Pancreas (tissue), 10 donors: ENCODE data around the gene EFCAB13. TPM values are rescaled to one million over a fixed set of nuclear protein-coding genes. Genes with fewer than 3 reads are reported as not detected.
A peak's percentile ranks its signal among the peaks of the same experiment; 100 is the strongest.

Experiments used
- ATAC-seq, 4 donors: fragments of 200-7000 bp; cut with Tn5 transposase; one replicate each; pipeline versions ENCODE4 v1.8.0 to v1.9.1; 2020; ENCODE audit warnings: mild to moderate bottlenecking in 4 of 4, moderate library complexity in 4 of 4
- DNase-seq, 6 donors: peaks; one replicate each; pipeline ENCODE4 v3.0.0-alpha.2; 2020
- FAIRE-seq: peaks from 2 replicates; lab custom pipeline; 2012; peaks lifted over from hg19 to GRCh38; lab: Jason Lieb, UNC
- H3K27ac ChIP-seq, 4 donors: fragments of 200-600 bp; sonication (generic); 1 replicate in 3 of 4; 2 replicates in 1 of 4; pipeline versions ENCODE4 v1.5.0 to v1.8.0; 2020
- H3K27me3 ChIP-seq, 4 donors: fragments of 200-600 bp; one replicate each; pipeline ENCODE4 v1.8.0; 2021
- H3K36me3 ChIP-seq, 3 donors: fragments of 200-600 bp; sonication (generic) in 1 of 3; one replicate each; pipeline versions ENCODE4 v1.5.0 to v1.8.0; 2020 to 2021
- H3K4me1 ChIP-seq, 3 donors: fragments of 200-600 bp; one replicate each; pipeline ENCODE4 v1.8.0; 2021
- H3K4me3 ChIP-seq, 4 donors: fragments of 200-600 bp; sonication (generic) in 2 of 4; one replicate each; pipeline versions ENCODE4 v1.5.0 to v1.8.0; 2020 to 2021
- H3K9me3 ChIP-seq, 4 donors: fragments of 200-600 bp; one replicate each; pipeline ENCODE4 v1.8.0; 2021
- WGBS, 2 donors: extraction: QIAGEN DNeasy Blood & Tissue Kit; methylation state at CpG; one replicate each; pipeline ENCODE4 v1.1.7; 2013; 5-methylcytosine and 5-hydroxymethylcytosine counted together
- intact Hi-C, 3 donors: fragments of 100-400 bp; cut with DNase I; formaldehyde crosslinking; loops; one replicate each; pipeline versions ENCODE4 v1.11.1 to v1.14.2; 2022
- polyA plus RNA-seq, 2 donors: library from polyadenylated mRNA; stranded (reverse); fragments of 200-250 nt; gene quantifications; one replicate each; pipeline ENCODE4 v1.2.3, GENCODE V29; 2013
- total RNA-seq, 6 donors: library from RNA; stranded (reverse); fragmentation: NEBNext Ultra II Directional in 4 of 6; extraction: Animal tissue kit (Norgen Biotek cat#: 25700) in 4 of 6; gene quantifications; one replicate each; pipeline versions ENCODE4 v1.2.1 to v1.2.4, GENCODE V29; 2021 to 2023
- TF ChIP-seq, protein P1 (sequence below), 4 donors: fragments of 200-600 bp; sonication (generic) in 3 of 4; IDR thresholded peaks; one replicate each; pipeline versions ENCODE4 v1.5.0 to v1.8.0; 2021; ENCODE audit warnings: antibody characterized with exemption in 4 of 4
- donor health status: healthy with polysubstance abuse.
- donor health status: DM: no; HTN: no; CAD: no; lungs with moderate emphysema.
- donor health status: DM: no; HTN: no; CAD: no.
- donor health status: control.
- donor health status: control.
- donor health status: Bipolar disorder and iron deficiency.
- donor health status: DM: yes; HTN: yes; CAD: no.
- donor health status: DM: no; HTN: no; CAD: no.
- donor health status: DM: no; HTN: no; CAD: no.
- donor health status: DM: yes; HTN: yes; CAD: no.

Gene EFCAB13
- total and polyA plus RNA-seq, 8 donors: 0.46 to 6.7 (median 1.9) TPM

DNA sequence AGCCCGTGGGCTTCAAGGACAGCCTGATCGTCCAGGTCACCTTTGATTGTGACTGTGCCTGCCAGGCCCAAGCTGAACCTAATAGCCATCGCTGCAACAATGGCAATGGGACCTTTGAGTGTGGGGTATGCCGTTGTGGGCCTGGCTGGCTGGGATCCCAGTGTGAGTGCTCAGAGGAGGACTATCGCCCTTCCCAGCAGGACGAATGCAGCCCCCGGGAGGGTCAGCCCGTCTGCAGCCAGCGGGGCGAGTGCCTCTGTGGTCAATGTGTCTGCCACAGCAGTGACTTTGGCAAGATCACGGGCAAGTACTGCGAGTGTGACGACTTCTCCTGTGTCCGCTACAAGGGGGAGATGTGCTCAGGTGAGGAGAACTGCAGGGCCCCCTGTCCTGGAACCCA lies 31.5 kb upstream of the EFCAB13 start:
- DNase-seq: no peak
- Histone ChIP-seq H3K27ac (no peak overlapping the region), H3K9me3 (no peaks in the 10 kb centered on the region), H3K27me3 (no peaks in the 10 kb centered on the region), H3K4me3 (no peak overlapping the region), H3K4me1 (no peaks in the 10 kb centered on the region), H3K36me3 (no peaks in the 10 kb centered on the region)
- TF ChIP-seq, protein P1, sequence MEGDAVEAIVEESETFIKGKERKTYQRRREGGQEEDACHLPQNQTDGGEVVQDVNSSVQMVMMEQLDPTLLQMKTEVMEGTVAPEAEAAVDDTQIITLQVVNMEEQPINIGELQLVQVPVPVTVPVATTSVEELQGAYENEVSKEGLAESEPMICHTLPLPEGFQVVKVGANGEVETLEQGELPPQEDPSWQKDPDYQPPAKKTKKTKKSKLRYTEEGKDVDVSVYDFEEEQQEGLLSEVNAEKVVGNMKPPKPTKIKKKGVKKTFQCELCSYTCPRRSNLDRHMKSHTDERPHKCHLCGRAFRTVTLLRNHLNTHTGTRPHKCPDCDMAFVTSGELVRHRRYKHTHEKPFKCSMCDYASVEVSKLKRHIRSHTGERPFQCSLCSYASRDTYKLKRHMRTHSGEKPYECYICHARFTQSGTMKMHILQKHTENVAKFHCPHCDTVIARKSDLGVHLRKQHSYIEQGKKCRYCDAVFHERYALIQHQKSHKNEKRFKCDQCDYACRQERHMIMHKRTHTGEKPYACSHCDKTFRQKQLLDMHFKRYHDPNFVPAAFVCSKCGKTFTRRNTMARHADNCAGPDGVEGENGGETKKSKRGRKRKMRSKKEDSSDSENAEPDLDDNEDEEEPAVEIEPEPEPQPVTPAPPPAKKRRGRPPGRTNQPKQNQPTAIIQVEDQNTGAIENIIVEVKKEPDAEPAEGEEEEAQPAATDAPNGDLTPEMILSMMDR (IDR thresholded peaks at IDR 0.05): no peak
- no peak for FAIRE-seq
- 76 to 79% methylated on average over 14 of the region's 14 CpGs for whole genome bisulfite sequencing, 2 donors
- no peak for ATAC-seq
- intact Hi-C loops: loop anchor here in 1 of 3 donors (10.0 kb wide), 1 partner anchor 57 kb away; no protein-coding TSS in a partner anchor

DNA sequence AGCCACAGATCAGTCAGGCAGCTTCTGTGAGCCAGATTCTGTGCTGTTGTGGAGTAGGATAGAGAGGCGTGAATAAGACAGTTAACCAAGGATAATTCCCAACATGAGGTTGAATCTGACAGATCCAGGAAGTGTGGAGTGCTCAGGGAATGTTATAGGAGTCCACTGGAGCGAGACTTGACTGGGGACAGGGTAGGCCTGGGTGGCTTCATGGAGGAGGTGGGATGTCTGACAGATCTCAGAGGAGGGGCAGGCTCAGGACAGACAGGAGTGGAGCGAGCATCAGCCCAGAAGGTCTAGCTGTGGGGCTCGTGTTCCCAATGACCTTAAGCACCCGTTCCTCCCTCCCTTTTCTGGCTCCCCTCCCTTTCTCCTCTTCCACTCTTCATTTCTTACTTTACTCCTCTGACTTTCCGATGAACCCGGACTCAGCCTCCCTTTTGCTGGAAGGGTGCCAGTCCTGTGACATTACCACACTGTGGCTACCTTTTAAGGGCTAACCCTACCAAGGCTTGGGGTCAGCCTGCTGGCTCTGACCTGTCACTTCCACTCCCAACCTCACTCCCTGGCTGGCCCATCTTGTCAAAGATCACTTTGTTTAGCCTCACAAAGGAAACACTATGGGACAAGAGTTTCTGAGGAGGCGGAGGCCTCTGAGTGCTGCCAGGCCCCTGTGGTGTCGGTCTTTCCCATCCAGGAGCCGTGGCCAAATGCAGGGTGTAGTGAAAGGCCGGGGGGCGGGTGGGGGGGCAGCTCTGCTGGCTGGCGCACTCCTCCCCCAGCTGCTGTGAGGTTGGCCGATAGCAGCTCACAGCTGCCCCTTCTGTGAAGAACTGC lies 28.5 kb upstream of the EFCAB13 start:
- Histone ChIP-seq H3K27me3 (no peaks in the 10 kb centered on the region), H3K4me3 (no peak overlapping the region), H3K4me1 (no peaks in the 10 kb centered on the region), H3K9me3 (no peaks in the 10 kb centered on the region), H3K27ac (no peak overlapping the region), H3K36me3 (no peaks in the 10 kb centered on the region)
- no peak for FAIRE-seq
- intact Hi-C loops: loop anchor here in 1 of 3 donors (10.0 kb wide), 1 partner anchor 60 kb away; no protein-coding TSS in a partner anchor
- WGBS, 2 donors: 83 to 89% methylated on average over 13 to 14 of the region's 14 CpGs
- ATAC-seq: no peak
- no peak for DNase-seq
- TF ChIP-seq, protein P1 (IDR thresholded peaks at IDR 0.05): no peak

DNA sequence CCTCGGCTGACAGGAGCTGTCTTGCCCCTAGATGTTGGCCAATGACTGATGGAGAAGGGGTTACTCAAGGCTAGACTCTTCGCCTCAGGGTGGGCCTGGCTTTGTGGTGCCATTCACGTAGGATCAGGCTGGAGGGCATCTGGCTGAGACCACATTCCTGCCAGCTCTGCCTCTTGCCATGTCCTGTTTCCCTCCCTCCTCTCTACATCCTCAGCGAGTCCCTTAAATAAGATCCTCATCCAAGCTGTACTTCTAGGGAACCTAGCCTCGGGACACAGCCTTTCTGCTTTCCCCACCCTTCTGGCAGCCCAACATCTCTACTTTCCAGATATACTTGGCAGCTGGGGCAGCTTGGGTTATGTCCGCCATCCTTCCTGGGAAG lies 27.9 kb upstream of the EFCAB13 start:
- no peaks in the 10 kb centered on the region for H3K27me3 ChIP-seq
- FAIRE-seq: no peak
- H3K4me3 ChIP-seq: no peak overlapping the region
- H3K36me3 ChIP-seq: no peaks in the 10 kb centered on the region
- no peaks in the 10 kb centered on the region for H3K4me1 ChIP-seq
- H3K9me3 ChIP-seq: no peaks in the 10 kb centered on the region
- 81 to 86% methylated on average over 6 of the region's 6 CpGs for WGBS, 2 donors
- no peak for DNase-seq
- intact Hi-C loops: loop anchor here in 1 of 3 donors (10.0 kb wide), 1 partner anchor 61 kb away; no protein-coding TSS in a partner anchor
- TF ChIP-seq, protein P1 (IDR thresholded peaks at IDR 0.05): no peak
- ATAC-seq: no peak
- H3K27ac ChIP-seq: no peak overlapping the region

DNA sequence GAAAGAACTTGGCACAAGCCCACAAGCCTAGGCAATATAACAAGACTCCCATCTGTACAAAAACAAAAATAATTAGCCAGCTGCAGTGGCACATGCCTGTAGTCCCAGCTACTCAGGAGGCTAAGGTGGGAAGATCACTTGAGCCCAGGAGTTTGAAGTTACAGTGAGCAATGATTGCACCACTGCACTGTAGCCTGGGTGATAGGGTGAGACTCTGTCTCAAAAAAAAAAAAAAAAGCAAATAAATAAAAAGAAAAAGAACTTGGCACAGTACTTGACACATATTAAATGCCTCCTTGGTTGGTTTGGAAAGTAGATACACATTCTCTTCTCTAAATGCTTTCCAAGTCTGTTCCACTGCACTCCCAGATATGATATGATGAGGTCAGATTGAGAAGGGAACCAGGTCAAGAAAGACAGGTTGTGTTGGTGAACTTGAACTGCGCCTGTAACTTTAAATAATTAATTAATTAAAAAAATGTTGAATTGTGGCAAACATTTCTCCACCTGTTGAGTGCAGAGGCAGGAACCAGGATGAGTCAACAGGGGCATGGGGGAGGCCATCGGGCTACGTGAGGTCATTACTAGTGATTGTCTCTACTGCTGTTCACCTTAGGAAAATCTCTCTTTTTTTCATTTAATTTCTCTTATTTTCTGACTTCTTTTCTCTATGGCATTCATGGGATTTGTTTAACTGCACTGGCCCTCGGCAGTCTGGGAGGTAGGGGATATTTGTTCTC lies 25.9 kb upstream of the EFCAB13 start:
- ATAC-seq (peak in 1 of 4 donors; percentile 15), DNase-seq (no peak), FAIRE-seq (no peak)
- H3K9me3 ChIP-seq: no peaks in the 10 kb centered on the region
- 89 to 91% methylated on average over 4 of the region's 4 CpGs for WGBS, 2 donors
- H3K36me3 ChIP-seq: no peaks in the 10 kb centered on the region
- intact Hi-C loops: loop anchor here in 1 of 3 donors (10.0 kb wide), 1 partner anchor 63 kb away; no protein-coding TSS in a partner anchor
- H3K27ac ChIP-seq: no peak overlapping the region
- H3K4me1 ChIP-seq: no peaks in the 10 kb centered on the region
- no peak overlapping the region for H3K4me3 ChIP-seq
- TF ChIP-seq, protein P1 (IDR thresholded peaks at IDR 0.05): no peak
- no peaks in the 10 kb centered on the region for H3K27me3 ChIP-seq
